ENCODE results near the gene RIC8A. TPM values are rescaled to one million over a fixed set of nuclear protein-coding genes. Genes with fewer than 3 reads are reported as not detected.

Gene RIC8A
- total and polyA plus RNA-seq, 4 donors = 12.5 to 49.6 (median 34.5) TPM

- Histone ChIP-seq H3K9ac (ENCODE audit: low read depth in 1 of 2, low read length in 2 of 2) (no peak overlapping the region), H3K4me3 (ENCODE audit: low read depth in 1 of 3, low read length in 3 of 3) (no peak overlapping the region), H3K36me3 (ENCODE audit: control insufficient read depth in 4 of 4, insufficient read depth in 3 of 4, low read depth in 1 of 4, low read length in 3 of 4) (no peaks in the 10 kb centered on the region), H3K27me3 (ENCODE audit: control insufficient read depth in 4 of 4, insufficient read depth in 4 of 4, low read length in 3 of 4) (no peaks in the 10 kb centered on the region), H3K9me3 (ENCODE audit: control insufficient read depth in 4 of 4, low read length in 3 of 4) (no peaks in the 10 kb centered on the region), H3K27ac (ENCODE audit: low read depth in 1 of 2, low read length in 2 of 2) (no peak overlapping the region), H3K4me1 (ENCODE audit: control insufficient read depth in 4 of 4, insufficient read depth in 4 of 4, low read length in 3 of 4) (no peaks in the 10 kb centered on the region)
- no peak for TF ChIP-seq ZBTB33 (IDR thresholded peaks at IDR 0.05)
- no peak for TF ChIP-seq JUND (IDR thresholded peaks at IDR 0.05)
- no peak for TF ChIP-seq RXRA (IDR thresholded peaks at IDR 0.05)
- no peak for TF ChIP-seq YY1 (IDR thresholded peaks at IDR 0.05)
- TF ChIP-seq, protein P1, sequence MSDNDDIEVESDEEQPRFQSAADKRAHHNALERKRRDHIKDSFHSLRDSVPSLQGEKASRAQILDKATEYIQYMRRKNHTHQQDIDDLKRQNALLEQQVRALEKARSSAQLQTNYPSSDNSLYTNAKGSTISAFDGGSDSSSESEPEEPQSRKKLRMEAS (IDR thresholded peaks at IDR 0.05) = no peak
- no peak for TF ChIP-seq TAF1 (conservative IDR thresholded peaks at IDR 0.05)
- TF ChIP-seq NR2F2 (IDR thresholded peaks at IDR 0.05) = no peak
- no peak for TF ChIP-seq RAD21 (IDR thresholded peaks at IDR 0.05)
- no peak for TF ChIP-seq FOXA1 (IDR thresholded peaks at IDR 0.05)
- TF ChIP-seq REST (IDR thresholded peaks at IDR 0.05) = no peak
- WGBS = 80% methylated on average over 10 of the region's 10 CpGs
- no peak for DNase-seq (ENCODE audit: low spot score)
Measured at GRCh38 chr11:259413-259812, 51.9 kb downstream of the RIC8A start.

DNA sequence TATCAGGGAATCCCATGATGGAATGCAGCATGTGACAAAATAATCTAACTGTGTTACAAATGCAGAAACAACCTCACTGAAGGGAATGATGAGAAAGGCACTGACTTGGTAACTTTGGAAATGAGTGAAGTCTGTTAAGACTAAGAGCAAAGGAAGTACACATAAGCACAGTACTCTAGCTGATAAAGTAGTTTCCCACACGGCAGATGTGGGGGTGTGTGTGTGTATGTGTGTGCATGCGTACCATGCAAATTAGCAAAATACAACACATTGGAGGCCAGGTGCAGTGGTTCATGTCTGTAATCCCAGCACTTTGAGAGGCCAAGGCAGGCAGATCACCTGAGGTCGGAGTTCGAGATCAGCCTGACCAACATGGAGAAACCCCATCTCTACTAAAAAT, 54.1 kb downstream of the RIC8A start:
- peaks cover 0 to 1% (median 0%) of the 10 kb centered on the region in 4 donors for H3K9me3 ChIP-seq (ENCODE audit: control insufficient read depth in 4 of 4, low read length in 3 of 4)
- no peaks in the 10 kb centered on the region for H3K36me3 ChIP-seq (ENCODE audit: control insufficient read depth in 4 of 4, insufficient read depth in 3 of 4, low read depth in 1 of 4, low read length in 3 of 4)
- no peak overlapping the region for H3K27ac ChIP-seq (ENCODE audit: low read depth in 1 of 2, low read length in 2 of 2)
- H3K9ac ChIP-seq (ENCODE audit: low read depth in 1 of 2, low read length in 2 of 2) = no peak overlapping the region
- DNase-seq (ENCODE audit: low spot score) = no peak
- no peaks in the 10 kb centered on the region for H3K4me1 ChIP-seq (ENCODE audit: control insufficient read depth in 4 of 4, insufficient read depth in 4 of 4, low read length in 3 of 4)
- TF ChIP-seq HNF4A (conservative IDR thresholded peaks at IDR 0.05) (no peak), GABPA (IDR thresholded peaks at IDR 0.05 in 1 of 2, conservative IDR thresholded peaks at IDR 0.05 in 1 of 2) (no peak), REST (IDR thresholded peaks at IDR 0.05) (no peak), NR2F2 (IDR thresholded peaks at IDR 0.05) (no peak), ZBTB33 (IDR thresholded peaks at IDR 0.05) (no peak), FOXA2 (IDR thresholded peaks at IDR 0.05) (no peak), RXRA (IDR thresholded peaks at IDR 0.05) (no peak), TAF1 (conservative IDR thresholded peaks at IDR 0.05) (no peak), SP1 (IDR thresholded peaks at IDR 0.05) (no peak)
- no peaks in the 10 kb centered on the region for H3K27me3 ChIP-seq (ENCODE audit: control insufficient read depth in 4 of 4, insufficient read depth in 4 of 4, low read length in 3 of 4)
- WGBS = 91% methylated on average over 4 of the region's 4 CpGs
- no peak overlapping the region for H3K4me3 ChIP-seq (ENCODE audit: low read depth in 1 of 3, low read length in 3 of 3)

Data from liver (tissue), 9 donors.